HepG2 (cell line): ENCODE measurements around the gene CNNM1. TPM values are rescaled to one million over a fixed set of nuclear protein-coding genes. Genes with fewer than 3 reads are reported as not detected.

Experiments
- EED ChIP-seq: sonication (generic); formaldehyde crosslinking; IDR thresholded peaks from 2 replicates; pipeline ENCODE4 v1.5.0; 2020; ENCODE audit warnings: mild to moderate bottlenecking, missing genetic modification reagents
- FOXO1 ChIP-seq: sonication (generic); formaldehyde crosslinking; IDR thresholded peaks from 2 replicates; pipeline ENCODE4 v1.4.0; 2020; ENCODE audit warnings: missing genetic modification reagents
- KDM6A ChIP-seq: IDR thresholded peaks from 2 replicates; pipeline ENCODE4 v1.6.1; 2016; ENCODE audit warnings: low read depth
- KLF11 ChIP-seq: IDR thresholded peaks from 2 replicates; pipeline ENCODE4 v1.6.1; 2016; ENCODE audit warnings: missing compliant biosample characterization
- RNF2 ChIP-seq: fragments of 450-650 bp; conservative IDR thresholded peaks from 2 replicates; pipeline ENCODE4 v1.6.1; 2016; ENCODE audit warnings: low read depth
- SP2 ChIP-seq: sonication (generic); formaldehyde crosslinking; IDR thresholded peaks from 2 replicates; pipeline ENCODE4 v1.5.1; 2020; ENCODE audit warnings: mild to moderate bottlenecking, missing genetic modification reagents
- SUZ12 ChIP-seq: fragments of 150-350 bp; IDR thresholded peaks from 2 replicates; pipeline ENCODE4 v1.6.1; 2014; ENCODE audit warnings: low read depth, low read length
- TBL1XR1 ChIP-seq: fragments of 150-350 bp; IDR thresholded peaks from 2 replicates; pipeline ENCODE4 v1.6.1; 2014; ENCODE audit warnings: borderline replicate concordance, low read length; ENCODE audit not compliant: partially characterized antibody
- TBX2 ChIP-seq: sonication (generic); formaldehyde crosslinking; IDR thresholded peaks from 2 replicates; pipeline ENCODE4 v1.5.0; 2020; ENCODE audit warnings: missing genetic modification reagents, mild to moderate bottlenecking, borderline replicate concordance
- ZBTB1 ChIP-seq: sonication (generic); formaldehyde crosslinking; IDR thresholded peaks from 2 replicates; pipeline ENCODE4 v1.4.0; 2020; ENCODE audit warnings: missing genetic modification reagents, borderline replicate concordance
- ZHX2 ChIP-seq, 2 experiments: sonication (generic) in 1 of 2; formaldehyde crosslinking in 1 of 2; IDR thresholded peaks; 2 replicates each; pipeline versions ENCODE4 v1.6.1 to v1.9.0; 2014 to 2022; ENCODE audit warnings: antibody characterized with exemption in 1 of 2, borderline replicate concordance in 1 of 2, inconsistent platforms in 1 of 2, low read depth in 1 of 2, missing genetic modification reagents in 1 of 2
- ZNF264 ChIP-seq: sonication (generic); formaldehyde crosslinking; IDR thresholded peaks from 2 replicates; pipeline ENCODE4 v1.4.0; 2020; ENCODE audit warnings: missing genetic modification reagents
- ZNF317 ChIP-seq: sonication (generic); formaldehyde crosslinking; IDR thresholded peaks from 2 replicates; pipeline ENCODE4 v1.5.0; 2020; ENCODE audit warnings: mild to moderate bottlenecking, missing genetic modification reagents
- ZNF337 ChIP-seq: sonication (generic); formaldehyde crosslinking; IDR thresholded peaks from 2 replicates; pipeline ENCODE4 v1.5.1; 2020; ENCODE audit warnings: missing genetic modification reagents, low read depth, mild to moderate bottlenecking, borderline replicate concordance
- ZNF34 ChIP-seq: sonication (generic); formaldehyde crosslinking; IDR thresholded peaks from 2 replicates; pipeline ENCODE4 v1.4.0; 2020; ENCODE audit warnings: mild to moderate bottlenecking, missing genetic modification reagents, borderline replicate concordance
- ZNF362 ChIP-seq: sonication (generic); formaldehyde crosslinking; IDR thresholded peaks from 2 replicates; pipeline ENCODE4 v1.4.0; 2020; ENCODE audit warnings: missing genetic modification reagents, mild to moderate bottlenecking, borderline replicate concordance
- ZNF367 ChIP-seq: sonication (generic); formaldehyde crosslinking; IDR thresholded peaks from 2 replicates; pipeline ENCODE4 v1.4.0; 2020; ENCODE audit warnings: missing genetic modification reagents, borderline replicate concordance
- ZNF446 ChIP-seq: sonication (generic); formaldehyde crosslinking; IDR thresholded peaks from 2 replicates; pipeline ENCODE4 v1.5.0; 2020; ENCODE audit warnings: mild to moderate bottlenecking, missing genetic modification reagents
- ZNF546 ChIP-seq: sonication (generic); formaldehyde crosslinking; conservative IDR thresholded peaks from 2 replicates; pipeline ENCODE4 v1.8.1; 2023; ENCODE audit warnings: mild to moderate bottlenecking, missing genetic modification reagents
- ZSCAN25 ChIP-seq: sonication (generic); formaldehyde crosslinking; IDR thresholded peaks from 2 replicates; pipeline ENCODE4 v1.8.0; 2022; ENCODE audit warnings: mild to moderate bottlenecking, missing genetic modification reagents
- polyA plus RNA-seq, 8 experiments: library from polyadenylated mRNA; depleted of rRNA in 3 of 8; stranded (reverse) in 7 of 8; unstranded in 1 of 8; fragments of >200 nt; fragmentation: Illumina TruSeq in 4 of 8; extraction: Trizol in 4 of 8; gene quantifications; 2 replicates each; pipeline versions ENCODE4 v1.2.1 to v1.2.3, GENCODE V29; 2011 to 2016; ENCODE audit warnings: low read depth in 4 of 8, missing spikeins in 1 of 8, mixed read lengths in 1 of 8; ENCODE audit not compliant: insufficient read depth in 1 of 8
- total RNA-seq, 5 experiments: library from RNA; depleted of rRNA; stranded (reverse); fragments of >200 nt; fragmentation: Illumina TruSeq; extraction: Trizol; gene quantifications; 2 replicates each; pipeline ENCODE4 v1.2.3, GENCODE V29; 2016; ENCODE audit warnings: low read depth in 1 of 5
- TF ChIP-seq, protein P1 (sequence below): sonication (generic); formaldehyde crosslinking; IDR thresholded peaks from 2 replicates; pipeline ENCODE4 v1.8.0; 2022; ENCODE audit warnings: mild to moderate bottlenecking, missing genetic modification reagents, borderline replicate concordance

The CNNM1 gene
- total and polyA plus RNA-seq, 2 of the 13 experiments (the other 11 are each of a cell fraction or from before 2014, with no cell fraction given), result 4.3 to 9.6 TPM

DNA sequence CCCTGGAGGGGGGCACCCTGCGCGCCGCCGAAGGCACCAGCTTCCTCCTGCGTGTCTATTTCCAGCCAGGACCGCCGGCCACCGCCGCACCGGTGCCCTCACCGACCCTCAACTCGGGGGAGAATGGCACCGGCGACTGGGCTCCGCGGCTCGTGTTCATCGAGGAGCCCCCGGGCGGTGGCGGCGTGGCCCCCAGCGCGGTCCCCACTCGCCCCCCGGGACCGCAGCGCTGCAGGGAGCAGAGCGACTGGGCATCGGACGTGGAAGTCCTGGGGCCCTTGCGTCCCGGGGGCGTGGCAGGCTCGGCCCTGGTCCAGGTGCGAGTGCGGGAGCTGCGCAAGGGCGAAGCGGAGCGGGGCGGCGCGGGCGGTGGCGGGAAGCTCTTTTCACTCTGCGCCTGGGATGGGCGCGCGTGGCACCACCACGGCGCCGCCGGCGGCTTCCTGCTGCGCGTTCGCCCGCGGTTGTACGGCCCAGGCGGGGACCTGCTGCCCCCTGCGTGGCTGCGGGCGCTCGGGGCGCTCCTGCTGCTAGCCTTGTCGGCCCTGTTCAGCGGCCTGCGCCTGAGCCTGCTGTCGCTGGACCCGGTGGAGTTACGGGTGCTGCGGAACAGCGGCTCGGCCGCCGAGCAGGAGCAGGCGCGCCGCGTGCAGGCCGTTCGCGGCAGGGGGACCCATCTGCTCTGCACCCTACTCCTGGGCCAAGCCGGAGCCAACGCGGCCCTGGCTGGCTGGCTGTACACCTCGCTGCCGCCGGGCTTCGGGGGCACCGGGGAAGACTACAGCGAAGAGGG, 594 bp downstream of the CNNM1 start (continued):
- TF ChIP-seq ZHX2 (IDR thresholded peaks at IDR 0.05; ENCODE audit: low read depth), result no peak
- TF ChIP-seq ZHX2 (CRISPR knock-in tag; IDR thresholded peaks at IDR 0.05; ENCODE audit: borderline replicate concordance), result 0 out of 2 replicates have a peak, but pooled peaks have one; percentile 36
- TF ChIP-seq TBL1XR1, result no peak
- TF ChIP-seq TBX2, result peak; percentile 58; the same call in 1 of the 2 replicates
- peak; percentile 63; the same call in 1 of the 2 replicates for TF ChIP-seq ZNF337
- TF ChIP-seq KLF11 (CRISPR knock-in tag), result no peak
- TF ChIP-seq EED (CRISPR knock-in tag), result peak; percentile 79; the same call in 1 of the 2 replicates
- TF ChIP-seq ZNF264 (CRISPR knock-in tag), result 0 out of 2 replicates have a peak, but pooled peaks have one; percentile 56
- TF ChIP-seq ZNF362, result no peak
- TF ChIP-seq RNF2, result no peak
- peak; percentile 77; the same call in 1 of the 2 replicates for TF ChIP-seq ZNF446 (CRISPR knock-in tag)
- TF ChIP-seq KDM6A (CRISPR knock-in tag), result no peak
- TF ChIP-seq ZNF317, result no peak
- TF ChIP-seq SUZ12, result no peak
- TF ChIP-seq ZNF367 (CRISPR knock-in tag), result 0 out of 2 replicates have a peak, but pooled peaks have one; percentile 27
- 0 out of 2 replicates have a peak, but pooled peaks have one; percentile 20 for TF ChIP-seq ZSCAN25 (CRISPR knock-in tag)
- TF ChIP-seq ZBTB1 (CRISPR knock-in tag), result no peak
- TF ChIP-seq ZNF546 (CRISPR knock-in tag), result peak; percentile 86
- 0 out of 2 replicates have a peak, but pooled peaks have one; percentile 6 for TF ChIP-seq FOXO1
- TF ChIP-seq SP2 (CRISPR knock-in tag), result 0 out of 2 replicates have a peak, but pooled peaks have one; percentile 28
- TF ChIP-seq, protein P1, sequence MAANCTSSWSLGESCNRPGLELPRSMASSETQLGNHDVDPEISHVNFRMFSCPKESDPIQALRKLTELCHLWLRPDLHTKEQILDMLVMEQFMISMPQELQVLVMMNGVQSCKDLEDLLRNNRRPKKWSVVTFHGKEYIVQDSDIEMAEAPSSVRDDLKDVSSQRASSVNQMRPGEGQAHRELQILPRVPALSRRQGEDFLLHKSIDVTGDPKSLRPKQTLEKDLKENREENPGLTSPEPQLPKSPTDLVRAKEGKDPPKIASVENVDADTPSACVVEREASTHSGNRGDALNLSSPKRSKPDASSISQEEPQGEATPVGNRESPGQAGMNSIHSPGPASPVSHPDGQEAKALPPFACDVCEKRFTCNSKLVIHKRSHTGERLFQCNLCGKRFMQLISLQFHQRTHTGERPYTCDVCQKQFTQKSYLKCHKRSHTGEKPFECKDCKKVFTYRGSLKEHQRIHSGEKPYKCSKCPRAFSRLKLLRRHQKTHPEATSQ (CRISPR knock-in tag), result peak; percentile 47
- peak; percentile 50; the same call in 1 of the 2 replicates for TF ChIP-seq ZNF34 (CRISPR knock-in tag)
